ENCODE results near the gene TTC23.

The TTC23 gene

DNA sequence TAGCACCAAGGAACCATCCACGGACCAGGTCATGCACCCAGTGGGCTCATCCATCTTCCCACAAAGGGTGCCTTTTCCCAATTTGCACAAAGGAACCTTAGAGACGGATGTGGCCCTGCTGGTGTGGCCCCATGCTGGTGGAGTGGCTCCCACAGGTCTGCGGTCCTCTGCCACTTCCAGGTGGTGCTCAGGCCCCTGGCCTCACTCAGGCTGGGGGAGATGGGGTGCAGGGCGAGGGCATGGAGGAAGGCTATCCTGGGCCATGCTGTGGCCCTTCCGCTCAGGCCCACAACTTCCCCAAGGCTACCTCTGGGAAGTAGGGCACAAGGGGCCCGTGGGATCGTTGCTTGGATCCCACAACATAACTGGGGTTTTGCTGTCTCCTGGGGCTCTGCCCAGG is 149.7 kb downstream of the TTC23 start:
- DNase-seq, result no peak

- no peak for DNase-seq
Observed at GRCh38 chr15:99098991-99099390, 150.4 kb downstream of the TTC23 start.

- no peak for DNase-seq
Observed at GRCh38 chr15:99098426-99098825, 151.0 kb downstream of the TTC23 start.

- DNase-seq, result no peak
Observed at GRCh38 chr15:99097441-99098410, 151.7 kb downstream of the TTC23 start.

- no peak for DNase-seq
Observed at GRCh38 chr15:99096894-99097426, 152.4 kb downstream of the TTC23 start.

DNA sequence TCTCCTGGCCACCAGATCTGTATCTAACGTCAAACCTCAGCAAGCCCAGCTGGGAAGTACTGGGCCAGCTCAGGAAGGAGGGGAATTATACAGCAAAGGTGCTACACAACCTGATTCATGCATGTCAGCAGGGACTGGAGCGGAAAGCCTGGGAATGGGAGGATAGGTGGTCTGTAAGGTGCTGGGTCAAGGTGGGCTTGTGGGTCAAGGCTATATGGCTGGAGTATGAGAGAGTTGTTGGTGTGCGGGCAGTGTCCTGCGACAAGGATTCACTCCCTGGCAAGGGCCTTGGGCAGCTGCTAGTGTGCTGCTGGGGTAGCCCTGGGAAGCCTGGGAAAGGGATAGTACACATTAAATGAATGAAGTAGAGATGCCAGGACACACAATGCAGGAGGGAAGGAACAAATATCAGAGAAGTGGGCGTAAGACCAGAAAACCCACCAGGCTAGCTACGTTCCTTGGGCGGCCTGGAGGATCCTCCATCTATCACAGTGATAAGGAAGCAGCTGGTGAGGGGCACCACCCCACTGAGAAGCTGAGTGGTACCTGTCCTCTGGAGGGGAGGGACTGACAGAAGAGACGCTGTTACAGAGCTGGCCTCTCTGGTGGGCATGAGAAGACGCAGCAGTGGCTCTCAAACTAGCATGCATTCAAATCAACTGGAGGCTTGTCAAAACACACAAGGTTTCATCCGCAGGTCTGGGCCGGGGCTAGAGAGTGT is 153.0 kb downstream of the TTC23 start:
- DNase-seq, result no peak

DNA sequence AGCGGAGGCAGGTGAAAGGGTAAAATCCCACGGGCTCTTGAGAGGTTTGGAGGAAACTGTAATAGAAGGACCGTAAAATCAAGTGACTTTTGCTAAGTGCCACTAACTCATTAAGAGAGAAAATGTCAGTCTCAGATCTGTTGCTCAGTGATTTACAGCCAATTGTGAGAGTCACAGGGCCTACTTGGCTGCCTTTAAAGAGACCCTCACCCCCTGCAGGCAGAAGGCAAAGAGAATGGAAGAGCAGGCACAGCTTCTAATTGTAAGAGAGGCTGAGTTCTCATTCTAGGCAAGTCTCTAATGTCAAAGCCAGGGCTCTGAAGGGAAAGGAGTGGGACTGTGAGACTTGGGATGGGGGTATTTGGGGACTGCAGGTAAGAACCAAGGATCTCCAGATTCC is 153.8 kb downstream of the TTC23 start:
- DNase-seq, result no peak

DNA sequence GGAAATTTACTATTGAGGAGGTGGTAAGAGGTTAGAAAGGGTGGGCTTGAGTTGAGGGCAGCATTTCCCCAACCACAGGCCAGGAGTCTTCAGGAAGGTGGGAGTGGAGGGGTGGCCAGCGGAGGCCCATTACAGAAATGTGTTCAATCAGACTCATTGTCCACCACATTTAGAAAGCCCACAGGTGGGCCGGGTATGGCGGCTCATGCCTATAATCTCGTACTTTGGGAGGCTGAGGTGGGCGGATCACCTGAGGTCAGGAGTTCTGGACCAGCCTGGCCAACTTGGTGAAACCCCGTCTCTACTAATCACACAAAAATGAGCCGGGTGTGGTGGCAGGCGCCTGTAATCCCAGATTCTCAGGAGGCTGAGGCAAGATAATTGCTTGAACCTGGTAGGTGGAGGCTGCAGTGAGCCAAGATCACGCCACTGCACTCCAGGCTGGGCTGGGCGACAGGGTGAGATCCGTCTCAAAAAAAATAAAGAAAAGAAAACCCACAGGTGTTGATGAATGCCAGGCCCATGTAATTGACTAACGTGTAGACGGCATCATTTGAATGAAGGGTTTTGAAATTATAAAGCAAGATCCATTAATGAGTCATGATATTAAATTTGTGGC is 156.7 kb downstream of the TTC23 start:
- DNase-seq, result no peak

DNA sequence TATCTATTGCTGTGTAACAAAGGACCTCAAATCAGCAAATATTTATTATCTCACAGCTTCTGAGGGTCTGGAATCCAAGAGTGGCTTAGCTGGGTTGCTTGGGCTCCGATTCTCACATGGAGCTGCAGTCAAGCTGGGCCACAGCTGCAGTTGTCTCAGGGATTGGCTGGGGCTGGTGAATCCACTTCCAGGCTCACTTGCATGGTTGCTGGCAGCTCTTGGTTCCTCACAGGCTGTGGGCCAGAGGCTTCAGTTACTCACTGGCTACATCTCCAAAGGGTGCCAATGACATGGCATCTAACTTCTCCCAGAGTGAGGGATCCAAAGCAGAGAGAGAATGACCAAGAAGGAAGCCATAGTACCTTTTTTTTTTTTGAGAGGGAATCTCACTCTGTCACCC is 158.4 kb downstream of the TTC23 start:
- DNase-seq, result no peak

DNA sequence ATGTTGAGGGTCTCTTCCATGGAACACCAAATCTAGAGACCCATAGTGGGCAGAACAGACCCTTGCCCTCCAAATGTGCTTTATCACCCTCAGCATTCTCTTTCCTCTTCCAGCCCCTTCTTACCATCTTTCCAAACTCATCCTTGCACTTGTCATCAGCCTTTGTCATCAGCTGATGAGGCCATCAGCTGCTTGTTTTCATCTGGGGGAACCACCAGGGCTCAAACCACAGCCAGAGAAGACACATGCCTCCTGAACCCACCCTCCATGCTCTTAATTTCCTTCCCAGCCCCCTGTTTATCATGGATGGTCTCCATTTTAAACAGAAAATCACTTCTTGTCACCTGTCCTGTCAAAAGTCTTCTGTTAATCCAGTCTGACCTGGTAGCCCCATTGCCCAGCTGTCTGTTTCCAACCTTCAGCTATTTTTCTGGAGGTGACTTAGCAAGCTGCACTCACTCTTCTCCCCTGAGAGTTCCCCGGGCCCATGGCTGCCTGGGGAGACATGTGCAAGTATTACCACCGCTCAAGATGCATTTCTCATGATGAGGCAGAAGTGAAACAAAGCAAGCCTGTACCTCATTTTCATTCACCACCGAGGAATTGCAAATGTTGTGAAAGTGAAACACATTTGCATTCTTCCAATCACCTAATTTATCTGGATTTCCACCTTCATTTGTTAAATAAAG is 159.2 kb downstream of the TTC23 start:
- no peak for DNase-seq

GRCh38 chr15:99087405-99087943 is 161.9 kb downstream of the TTC23 start:
- DNase-seq, result no peak

DNA sequence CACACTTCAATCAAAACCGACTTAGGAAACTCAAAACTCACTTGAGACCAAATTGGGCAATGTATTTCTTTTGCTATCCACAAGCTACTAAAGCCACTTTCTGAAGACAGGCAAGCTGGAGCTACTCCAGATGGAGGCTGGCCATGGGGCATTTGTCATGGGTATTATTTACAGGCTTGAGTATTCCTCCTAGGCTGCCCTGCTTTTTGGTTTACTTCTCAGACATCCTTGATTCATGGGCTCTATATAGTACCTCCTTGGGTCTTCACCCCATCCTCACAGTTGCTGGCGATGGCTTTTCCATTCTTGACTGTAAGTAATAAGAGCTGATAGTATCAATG is 163.1 kb downstream of the TTC23 start:
- no peak for DNase-seq
